Right lobe of liver (tissue), 4 donors: ENCODE measurements around the gene JAZF1.

Source experiments
- POLR2A ChIP-seq: fragments of 450-650 bp; IDR thresholded peaks from one replicate; pipeline ENCODE4 v1.6.1; 2017; ENCODE audit warnings: antibody characterized with exemption, mild to moderate bottlenecking
- TF ChIP-seq, protein P1 (sequence below), 4 donors: fragments of 200-600 bp in 3 of 4; fragments of 450-650 bp in 1 of 4; IDR thresholded peaks; one replicate each; pipeline versions ENCODE4 v1.5.1 to v1.8.0; 2016 to 2022; ENCODE audit warnings: antibody characterized with exemption in 4 of 4, mild to moderate bottlenecking in 2 of 4
- donor health status: DM: no; HTN: no; CAD: no.
- donor health status: DM: no; HTN: no; CAD: no.
- donor health status: DM: no; HTN: yes; CAD: no.

DNA sequence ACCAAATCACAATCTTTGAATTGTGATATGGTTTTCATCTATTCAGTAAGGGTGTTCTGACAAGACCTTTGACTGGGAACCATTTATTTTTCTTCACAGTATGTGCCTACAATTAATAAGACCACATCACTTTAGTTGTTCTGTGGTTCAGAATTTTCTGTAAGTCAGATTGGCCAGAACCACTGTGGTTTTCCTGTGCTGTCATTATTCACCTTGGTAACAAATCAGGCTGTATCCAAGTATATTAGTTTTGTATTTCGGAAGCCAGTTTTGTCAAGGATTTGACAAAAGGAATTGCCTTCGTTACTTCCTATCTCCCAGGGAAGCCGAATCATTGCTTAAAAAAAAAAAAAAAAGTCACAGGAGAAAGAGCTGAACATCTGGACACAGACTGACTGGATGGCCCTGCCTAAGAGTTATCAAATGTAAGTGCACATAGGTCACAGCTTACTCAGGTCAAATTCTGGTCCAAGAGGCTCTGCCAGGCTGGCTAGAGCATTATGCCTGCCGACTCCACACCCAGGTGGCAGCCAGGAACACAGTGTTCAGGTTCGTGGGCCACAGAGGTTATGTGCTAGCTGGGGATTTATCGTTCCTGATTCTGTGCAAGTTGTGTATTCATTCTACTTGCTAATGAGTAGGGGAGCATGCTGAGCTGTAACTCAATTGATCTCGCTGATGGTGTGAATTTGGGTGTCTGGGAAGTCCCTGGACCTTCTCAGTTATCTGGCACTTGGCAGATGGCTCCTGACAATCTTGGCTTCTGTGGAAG is 175.3 kb downstream of the JAZF1 start:
- no peak for TF ChIP-seq POLR2A
- TF ChIP-seq, protein P1, sequence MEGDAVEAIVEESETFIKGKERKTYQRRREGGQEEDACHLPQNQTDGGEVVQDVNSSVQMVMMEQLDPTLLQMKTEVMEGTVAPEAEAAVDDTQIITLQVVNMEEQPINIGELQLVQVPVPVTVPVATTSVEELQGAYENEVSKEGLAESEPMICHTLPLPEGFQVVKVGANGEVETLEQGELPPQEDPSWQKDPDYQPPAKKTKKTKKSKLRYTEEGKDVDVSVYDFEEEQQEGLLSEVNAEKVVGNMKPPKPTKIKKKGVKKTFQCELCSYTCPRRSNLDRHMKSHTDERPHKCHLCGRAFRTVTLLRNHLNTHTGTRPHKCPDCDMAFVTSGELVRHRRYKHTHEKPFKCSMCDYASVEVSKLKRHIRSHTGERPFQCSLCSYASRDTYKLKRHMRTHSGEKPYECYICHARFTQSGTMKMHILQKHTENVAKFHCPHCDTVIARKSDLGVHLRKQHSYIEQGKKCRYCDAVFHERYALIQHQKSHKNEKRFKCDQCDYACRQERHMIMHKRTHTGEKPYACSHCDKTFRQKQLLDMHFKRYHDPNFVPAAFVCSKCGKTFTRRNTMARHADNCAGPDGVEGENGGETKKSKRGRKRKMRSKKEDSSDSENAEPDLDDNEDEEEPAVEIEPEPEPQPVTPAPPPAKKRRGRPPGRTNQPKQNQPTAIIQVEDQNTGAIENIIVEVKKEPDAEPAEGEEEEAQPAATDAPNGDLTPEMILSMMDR (IDR thresholded peaks at IDR 0.05): no peak
